Fibroblast of mammary gland (primary cell): ENCODE results near the gene C1QTNF12.

ENCODE experiments used
- DNase-seq: peaks from one replicate; pipeline ENCODE4 v3.0.0-alpha.2; 2010; ENCODE audit warnings: low read depth
- H3K4me3 ChIP-seq: 2 replicates; pipeline ENCODE4 v1.5.1; 2011; ENCODE audit warnings: low read depth, mild to moderate bottlenecking, low read length, moderate library complexity; ENCODE audit not compliant: control insufficient read depth
- TF ChIP-seq, protein P1 (sequence below): conservative IDR thresholded peaks from 2 replicates; pipeline ENCODE4 v1.5.1; 2011; ENCODE audit warnings: low read depth, low read length, inconsistent platforms; ENCODE audit not compliant: control insufficient read depth, insufficient read depth

The C1QTNF12 gene

DNA sequence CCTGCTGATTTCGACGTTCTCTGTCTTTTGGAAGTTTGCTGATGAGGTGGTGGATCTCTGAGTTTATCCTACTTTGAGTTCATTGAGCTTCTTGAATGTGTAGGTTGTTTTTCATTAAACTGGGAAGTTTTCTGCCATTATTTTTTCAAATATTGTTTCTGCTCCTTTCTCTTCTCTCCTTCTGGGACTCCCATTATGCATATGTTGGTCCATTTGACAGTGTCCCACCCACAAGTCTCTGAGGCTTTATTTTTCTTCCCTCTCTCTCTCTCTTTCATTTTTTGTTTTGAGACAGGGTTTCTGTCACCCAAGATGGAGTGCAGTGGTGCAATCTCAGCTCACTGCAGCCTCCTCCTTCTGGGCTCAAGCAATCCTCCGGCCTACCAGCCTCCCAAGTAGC, 51.8 kb downstream of the C1QTNF12 start:
- peak; percentile 6 for DNase-seq
- TF ChIP-seq, protein P1, sequence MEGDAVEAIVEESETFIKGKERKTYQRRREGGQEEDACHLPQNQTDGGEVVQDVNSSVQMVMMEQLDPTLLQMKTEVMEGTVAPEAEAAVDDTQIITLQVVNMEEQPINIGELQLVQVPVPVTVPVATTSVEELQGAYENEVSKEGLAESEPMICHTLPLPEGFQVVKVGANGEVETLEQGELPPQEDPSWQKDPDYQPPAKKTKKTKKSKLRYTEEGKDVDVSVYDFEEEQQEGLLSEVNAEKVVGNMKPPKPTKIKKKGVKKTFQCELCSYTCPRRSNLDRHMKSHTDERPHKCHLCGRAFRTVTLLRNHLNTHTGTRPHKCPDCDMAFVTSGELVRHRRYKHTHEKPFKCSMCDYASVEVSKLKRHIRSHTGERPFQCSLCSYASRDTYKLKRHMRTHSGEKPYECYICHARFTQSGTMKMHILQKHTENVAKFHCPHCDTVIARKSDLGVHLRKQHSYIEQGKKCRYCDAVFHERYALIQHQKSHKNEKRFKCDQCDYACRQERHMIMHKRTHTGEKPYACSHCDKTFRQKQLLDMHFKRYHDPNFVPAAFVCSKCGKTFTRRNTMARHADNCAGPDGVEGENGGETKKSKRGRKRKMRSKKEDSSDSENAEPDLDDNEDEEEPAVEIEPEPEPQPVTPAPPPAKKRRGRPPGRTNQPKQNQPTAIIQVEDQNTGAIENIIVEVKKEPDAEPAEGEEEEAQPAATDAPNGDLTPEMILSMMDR = no peak
- H3K4me3 ChIP-seq = no peak overlapping the region
